ENCODE results near the gene LRRC26.

The LRRC26 gene

DNA sequence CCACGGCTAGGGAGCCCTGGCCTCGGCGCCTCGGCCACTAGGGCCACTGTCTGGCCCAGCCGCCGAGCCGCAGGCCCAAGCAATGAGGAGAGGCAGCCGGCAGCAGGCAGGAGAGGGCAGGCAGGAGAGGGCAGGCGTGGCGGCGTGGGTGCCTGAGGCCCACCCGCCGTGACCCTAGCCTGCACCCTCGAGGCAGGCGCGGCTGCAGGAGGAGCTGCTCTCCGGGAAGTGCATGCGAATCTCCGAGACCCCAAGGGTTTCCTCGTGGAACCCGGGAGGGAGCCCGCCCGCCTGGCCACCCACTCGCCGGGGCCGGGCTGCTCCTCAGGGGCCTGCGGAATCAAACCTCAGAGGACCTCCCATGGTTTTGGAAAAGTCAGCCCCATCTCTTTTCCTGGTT lies 21.6 kb downstream of the LRRC26 start:
- Mint-ChIP-seq H3K9me3 (peaks cover 18% of the 10 kb centered on the region), H3K36me3 (ENCODE audit: low read depth) (no peaks in the 10 kb centered on the region)
- DNase-seq = no peak

DNA sequence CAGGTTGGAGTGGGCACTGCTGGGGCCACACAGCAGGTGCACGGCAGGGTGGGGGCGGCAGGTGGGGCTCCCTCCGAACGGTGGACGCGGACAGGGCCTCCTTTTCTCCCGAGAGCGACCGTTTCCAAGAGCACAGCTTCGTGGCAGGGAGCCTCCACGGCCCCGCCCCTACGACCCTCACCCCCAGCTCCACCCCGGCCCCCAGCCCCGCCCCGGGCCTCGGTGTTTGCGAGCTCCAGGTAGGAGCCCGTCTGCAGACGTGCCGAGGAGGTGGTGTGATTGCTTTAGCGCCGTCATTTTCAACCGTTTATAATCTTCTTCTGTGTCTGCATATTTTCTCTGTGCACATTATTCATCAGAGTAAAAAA lies 22.1 kb downstream of the LRRC26 start:
- Mint-ChIP-seq H3K4me3 (no peak overlapping the region), H3K27ac (no peak overlapping the region)

More for the DNA sequence above, 21.6 kb downstream of the LRRC26 start:
- TF ChIP-seq, protein P1, sequence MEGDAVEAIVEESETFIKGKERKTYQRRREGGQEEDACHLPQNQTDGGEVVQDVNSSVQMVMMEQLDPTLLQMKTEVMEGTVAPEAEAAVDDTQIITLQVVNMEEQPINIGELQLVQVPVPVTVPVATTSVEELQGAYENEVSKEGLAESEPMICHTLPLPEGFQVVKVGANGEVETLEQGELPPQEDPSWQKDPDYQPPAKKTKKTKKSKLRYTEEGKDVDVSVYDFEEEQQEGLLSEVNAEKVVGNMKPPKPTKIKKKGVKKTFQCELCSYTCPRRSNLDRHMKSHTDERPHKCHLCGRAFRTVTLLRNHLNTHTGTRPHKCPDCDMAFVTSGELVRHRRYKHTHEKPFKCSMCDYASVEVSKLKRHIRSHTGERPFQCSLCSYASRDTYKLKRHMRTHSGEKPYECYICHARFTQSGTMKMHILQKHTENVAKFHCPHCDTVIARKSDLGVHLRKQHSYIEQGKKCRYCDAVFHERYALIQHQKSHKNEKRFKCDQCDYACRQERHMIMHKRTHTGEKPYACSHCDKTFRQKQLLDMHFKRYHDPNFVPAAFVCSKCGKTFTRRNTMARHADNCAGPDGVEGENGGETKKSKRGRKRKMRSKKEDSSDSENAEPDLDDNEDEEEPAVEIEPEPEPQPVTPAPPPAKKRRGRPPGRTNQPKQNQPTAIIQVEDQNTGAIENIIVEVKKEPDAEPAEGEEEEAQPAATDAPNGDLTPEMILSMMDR (IDR thresholded peaks at IDR 0.05) = no peak
- Mint-ChIP-seq H3K27ac (no peak overlapping the region), H3K27me3 (ENCODE audit: low read depth, poor library complexity) (peaks cover 58% of the 10 kb centered on the region), H3K4me1 (no peaks in the 10 kb centered on the region), H3K4me3 (no peak overlapping the region)

DNA sequence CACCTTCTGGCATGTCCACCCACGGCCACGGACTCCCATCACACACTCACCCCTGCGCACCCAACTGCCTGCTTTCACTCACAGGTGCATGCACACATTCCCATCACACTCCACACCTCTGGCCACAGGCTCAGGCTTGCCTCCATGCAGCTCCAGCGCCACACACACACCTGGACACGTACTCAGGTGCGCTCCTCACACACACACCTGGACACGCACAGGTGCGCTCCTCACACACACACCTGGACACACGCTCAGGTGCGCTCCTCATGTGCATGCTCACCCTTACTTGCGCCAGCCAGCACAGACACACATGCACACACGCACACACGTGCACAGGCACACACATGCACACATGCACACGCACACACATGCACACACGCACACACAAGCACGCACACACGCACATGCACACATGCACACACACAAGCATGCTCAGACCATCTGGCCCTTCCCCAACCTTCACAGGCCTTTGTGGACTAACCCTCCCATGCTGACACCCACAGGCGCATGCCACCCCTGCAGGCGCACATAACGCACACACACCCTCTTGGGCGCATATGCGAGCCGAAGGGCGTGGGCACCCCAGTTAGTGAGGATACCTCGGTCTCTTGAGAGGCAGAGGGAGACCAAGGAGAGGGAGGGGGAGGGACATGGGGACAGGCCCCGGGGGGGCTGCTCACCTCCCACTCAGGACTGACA lies 22.6 kb downstream of the LRRC26 start:
- DNase-seq = no peak
- Mint-ChIP-seq H3K4me1 (no peaks in the 10 kb centered on the region), H3K4me3 (no peak overlapping the region), H3K27ac (no peak overlapping the region), H3K36me3 (ENCODE audit: low read depth) (no peaks in the 10 kb centered on the region), H3K27me3 (ENCODE audit: low read depth, poor library complexity) (peaks cover 68% of the 10 kb centered on the region), H3K9me3 (peaks cover 16% of the 10 kb centered on the region)
- TF ChIP-seq, protein P1 (IDR thresholded peaks at IDR 0.05) = no peak

More for the DNA sequence above, 22.1 kb downstream of the LRRC26 start:
- no peaks in the 10 kb centered on the region for H3K4me1 Mint-ChIP-seq
- TF ChIP-seq, protein P1 (IDR thresholded peaks at IDR 0.05) = no peak
- no peaks in the 10 kb centered on the region for H3K36me3 Mint-ChIP-seq (ENCODE audit: low read depth)
- peaks cover 63% of the 10 kb centered on the region for H3K27me3 Mint-ChIP-seq (ENCODE audit: low read depth, poor library complexity)
- H3K9me3 Mint-ChIP-seq = peaks cover 18% of the 10 kb centered on the region
- DNase-seq = no peak

DNA sequence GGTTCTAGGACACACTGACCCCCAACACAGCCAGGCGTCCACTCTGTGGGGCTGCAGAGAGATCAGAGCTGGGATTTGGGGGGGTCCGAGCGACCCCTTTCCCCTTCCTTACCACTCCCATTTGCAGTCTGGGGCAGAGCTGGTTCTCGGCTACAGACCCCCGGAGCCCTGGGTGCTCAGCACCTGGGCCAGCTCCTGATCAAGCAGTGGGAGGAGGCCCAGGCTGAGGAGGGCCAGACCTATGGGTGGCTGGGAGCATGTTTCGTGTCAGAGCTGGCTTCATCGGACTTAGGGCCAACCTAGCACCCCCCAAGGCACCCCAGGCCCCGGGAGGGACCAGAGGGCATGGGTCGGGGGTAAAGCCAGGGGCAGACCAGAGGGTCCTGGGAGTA lies 23.3 kb downstream of the LRRC26 start:
- TF ChIP-seq, protein P1 (IDR thresholded peaks at IDR 0.05) = no peak
- DNase-seq = no peak
- Mint-ChIP-seq H3K27me3 (ENCODE audit: low read depth, poor library complexity) (peaks cover 75% of the 10 kb centered on the region), H3K9me3 (peaks cover 12% of the 10 kb centered on the region), H3K27ac (no peak overlapping the region), H3K36me3 (ENCODE audit: low read depth) (no peaks in the 10 kb centered on the region), H3K4me3 (no peak overlapping the region), H3K4me1 (no peaks in the 10 kb centered on the region)

DNA sequence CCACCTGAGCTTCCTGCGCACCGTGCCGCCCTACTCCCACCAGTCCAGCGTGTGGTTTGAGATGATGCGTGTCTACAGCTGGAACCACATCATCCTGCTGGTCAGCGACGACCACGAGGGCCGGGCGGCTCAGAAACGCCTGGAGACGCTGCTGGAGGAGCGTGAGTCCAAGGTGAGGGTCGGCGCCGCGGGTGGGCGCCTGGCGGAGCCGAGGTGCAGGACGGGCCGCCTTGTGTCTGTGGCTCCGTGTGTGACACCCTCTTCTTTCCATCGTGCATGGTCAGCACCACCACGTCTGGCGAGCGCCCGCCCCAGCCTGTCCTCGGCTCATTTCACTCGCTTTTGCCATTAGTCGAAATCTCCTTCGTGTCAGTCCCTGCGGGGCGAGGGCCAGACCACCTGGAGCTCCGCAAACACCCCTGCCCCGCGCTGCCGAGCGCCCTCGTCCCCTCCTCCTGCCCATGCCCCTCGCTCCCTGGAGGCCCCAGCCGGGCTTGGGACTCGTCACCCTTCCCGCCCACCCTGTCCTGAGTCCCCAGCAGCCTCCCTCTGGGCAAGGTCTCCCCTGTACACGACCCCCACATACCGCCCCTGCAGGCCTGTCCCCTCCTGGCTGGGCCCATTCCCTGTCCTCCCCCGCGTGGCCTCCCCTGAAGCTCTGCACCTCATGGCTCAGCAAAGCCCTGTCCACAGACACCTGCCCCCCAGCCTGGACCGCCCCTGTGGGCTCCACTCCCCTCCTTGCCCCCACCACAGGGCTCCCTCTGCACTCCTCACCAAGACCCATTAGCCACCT lies 23.9 kb downstream of the LRRC26 start:
- Mint-ChIP-seq H3K36me3 (ENCODE audit: low read depth) (no peaks in the 10 kb centered on the region), H3K4me3 (no peak overlapping the region), H3K9me3 (peaks cover 8% of the 10 kb centered on the region), H3K4me1 (no peaks in the 10 kb centered on the region), H3K27ac (no peak overlapping the region), H3K27me3 (ENCODE audit: low read depth, poor library complexity) (peaks cover 81% of the 10 kb centered on the region)
- DNase-seq = no peak
- TF ChIP-seq, protein P1 (IDR thresholded peaks at IDR 0.05) = no peak

Data from nephron progenitor cell (in vitro differentiated cells).